Subcutaneous adipose tissue (tissue), 4 donors: ENCODE results near the gene RHBDL1. TPM values are rescaled to one million over a fixed set of nuclear protein-coding genes. Genes with fewer than 3 reads are reported as not detected.

Source experiments
- total RNA-seq, 4 donors: library from RNA; depleted of rRNA; stranded (reverse); fragments of >200 nt; gene quantifications; one replicate each; pipeline ENCODE4 v1.1.0, GENCODE V29; 2016
- TF ChIP-seq, protein P1 (sequence below): fragments of 450-650 bp; IDR thresholded peaks from one replicate; pipeline ENCODE4 v1.5.1; 2016; ENCODE audit warnings: low read depth, mild to moderate bottlenecking, control low read depth, antibody characterized with exemption, moderate library complexity

Gene RHBDL1
- total RNA-seq, 4 donors from 2014 or later, result 0.66 to 1.7 (median 1.3) TPM; not detected in 1

DNA sequence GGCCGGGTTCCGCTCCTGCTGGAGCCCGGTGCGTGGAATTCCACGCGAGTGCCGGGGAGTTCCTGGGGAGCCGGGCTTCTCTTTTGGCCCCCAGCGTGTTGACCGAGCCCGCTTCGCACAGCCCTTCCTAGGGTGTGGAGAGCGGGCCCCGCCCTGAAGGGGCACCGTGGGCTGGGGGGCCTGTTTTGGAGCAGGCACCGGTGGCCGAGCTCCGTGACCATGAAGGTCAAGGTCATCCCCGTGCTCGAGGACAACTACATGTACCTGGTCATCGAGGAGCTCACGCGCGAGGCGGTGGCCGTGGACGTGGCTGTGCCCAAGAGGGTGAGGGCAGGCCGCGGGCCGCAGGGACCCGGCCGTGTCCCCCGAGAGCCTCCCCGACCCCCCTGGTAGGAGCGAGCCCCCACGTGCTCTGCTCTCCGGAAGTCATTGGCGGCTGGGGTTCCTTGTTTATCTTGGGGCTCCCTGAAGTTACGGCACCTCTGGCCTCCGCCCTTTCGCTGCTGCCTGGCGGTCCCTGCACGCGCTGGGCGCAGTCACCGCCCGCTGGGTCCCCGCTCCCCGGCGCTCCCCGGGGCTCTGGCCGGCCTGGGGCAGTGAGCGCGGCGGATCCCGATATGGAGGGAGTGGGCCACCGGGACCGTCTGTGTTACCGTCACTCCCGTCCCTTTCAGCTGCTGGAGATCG lies 52.0 kb downstream of the RHBDL1 start:
- TF ChIP-seq, protein P1, sequence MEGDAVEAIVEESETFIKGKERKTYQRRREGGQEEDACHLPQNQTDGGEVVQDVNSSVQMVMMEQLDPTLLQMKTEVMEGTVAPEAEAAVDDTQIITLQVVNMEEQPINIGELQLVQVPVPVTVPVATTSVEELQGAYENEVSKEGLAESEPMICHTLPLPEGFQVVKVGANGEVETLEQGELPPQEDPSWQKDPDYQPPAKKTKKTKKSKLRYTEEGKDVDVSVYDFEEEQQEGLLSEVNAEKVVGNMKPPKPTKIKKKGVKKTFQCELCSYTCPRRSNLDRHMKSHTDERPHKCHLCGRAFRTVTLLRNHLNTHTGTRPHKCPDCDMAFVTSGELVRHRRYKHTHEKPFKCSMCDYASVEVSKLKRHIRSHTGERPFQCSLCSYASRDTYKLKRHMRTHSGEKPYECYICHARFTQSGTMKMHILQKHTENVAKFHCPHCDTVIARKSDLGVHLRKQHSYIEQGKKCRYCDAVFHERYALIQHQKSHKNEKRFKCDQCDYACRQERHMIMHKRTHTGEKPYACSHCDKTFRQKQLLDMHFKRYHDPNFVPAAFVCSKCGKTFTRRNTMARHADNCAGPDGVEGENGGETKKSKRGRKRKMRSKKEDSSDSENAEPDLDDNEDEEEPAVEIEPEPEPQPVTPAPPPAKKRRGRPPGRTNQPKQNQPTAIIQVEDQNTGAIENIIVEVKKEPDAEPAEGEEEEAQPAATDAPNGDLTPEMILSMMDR, result no peak

Other genes starting within 250 kb of the RHBDL1 start
- 10 to 100 TPM in 3 of 4 donors, 1 to 10 TPM in 1; 7.6 to 30.0 (median 13.3) TPM for gene CAPN15, start 148.0 kb upstream of the RHBDL1 start, total RNA-seq
- gene PRR35, start 115.3 kb upstream of the RHBDL1 start, total RNA-seq, result not detected
- 1 to 10 TPM in 2 of 4 donors, under 1 TPM in 1, not detected in 1; 0.85 to 3.8 (median 2.0) TPM for gene NHLRC4, start 108.7 kb upstream of the RHBDL1 start, total RNA-seq
- gene PIGQ, start 105.7 kb upstream of the RHBDL1 start, total RNA-seq, result 10 to 100 TPM in 3 of 4 donors, 1 to 10 TPM in 1; 9.5 to 42.0 (median 16.4) TPM
- gene RAB40C, start 85.6 kb upstream of the RHBDL1 start, total RNA-seq, result 10 to 100 TPM in 2 of 4 donors, 1 to 10 TPM in 2; 7.7 to 32.2 (median 12.3) TPM
- gene WFIKKN1, start 44.7 kb upstream of the RHBDL1 start, total RNA-seq, result 1 to 10 TPM in 1 of 4 donors, not detected in 3; 1.5 TPM
- 100 to 1,000 TPM in 3 of 4 donors, 10 to 100 TPM in 1; 72.2 to 199 (median 117) TPM for gene METTL26, start 39.4 kb upstream of the RHBDL1 start, total RNA-seq
- gene MCRIP2, start 33.8 kb upstream of the RHBDL1 start, total RNA-seq, result 10 to 100 TPM; 19.2 to 60.7 (median 39.7) TPM
- gene WDR90, start 26.3 kb upstream of the RHBDL1 start, total RNA-seq, result 10 to 100 TPM in 1 of 4 donors, 1 to 10 TPM in 3; 6.7 to 30.1 (median 8.4) TPM
- gene RHOT2, start 7.5 kb upstream of the RHBDL1 start, total RNA-seq, result 10 to 100 TPM; 26.2 to 75.4 (median 37.8) TPM
- gene STUB1, start 4.7 kb downstream of the RHBDL1 start, total RNA-seq, result 100 to 1,000 TPM; 107 to 244 (median 140) TPM
- gene JMJD8, start 8.7 kb downstream of the RHBDL1 start, total RNA-seq, result 10 to 100 TPM; 27.4 to 67.8 (median 49.3) TPM
- gene WDR24, start 14.7 kb downstream of the RHBDL1 start, total RNA-seq, result 10 to 100 TPM in 1 of 4 donors, 1 to 10 TPM in 3; 4.4 to 12.1 (median 6.4) TPM
- not detected for gene FBXL16, start 30.1 kb downstream of the RHBDL1 start, total RNA-seq
- gene METRN, start 39.4 kb downstream of the RHBDL1 start, total RNA-seq, result 10 to 100 TPM; 13.3 to 29.5 (median 26.0) TPM
- gene ANTKMT, start 45.5 kb downstream of the RHBDL1 start, total RNA-seq, result 10 to 100 TPM; 12.6 to 55.6 (median 23.7) TPM
- gene CCDC78, start 50.8 kb downstream of the RHBDL1 start, total RNA-seq, result 1 to 10 TPM in 2 of 4 donors, under 1 TPM in 1, not detected in 1; 0.44 to 2.5 (median 1.5) TPM
- 1 to 10 TPM; 1.1 to 5.6 (median 2.6) TPM for gene HAGHL, start 51.4 kb downstream of the RHBDL1 start, total RNA-seq
- 10 to 100 TPM; 17.6 to 39.0 (median 22.5) TPM for gene CIAO3, start 65.3 kb downstream of the RHBDL1 start, total RNA-seq
- under 1 TPM in 2 of 4 donors, not detected in 2; 0.44 to 0.82 TPM for gene MSLN, start 85.1 kb downstream of the RHBDL1 start, total RNA-seq
- 10 to 100 TPM in 3 of 4 donors, 1 to 10 TPM in 1; 9.9 to 13.0 (median 11.7) TPM for gene RPUSD1, start 112.7 kb downstream of the RHBDL1 start, total RNA-seq
- 10 to 100 TPM in 1 of 4 donors, 1 to 10 TPM in 3; 4.4 to 16.0 (median 8.9) TPM for gene CHTF18, start 112.9 kb downstream of the RHBDL1 start, total RNA-seq
- gene GNG13, start 125.1 kb downstream of the RHBDL1 start, total RNA-seq, result not detected